NCI-H1694 (cell line): ENCODE results near the gene UGT1A9.
"Not testable (repeated sequence)": the region's sequence is repeated elsewhere in the genome, so short reads cannot be mapped to it uniquely, and the experiment has no call there.

Experiments
- DNase-seq: peaks from one replicate; lab custom pipeline; 2025; lab: John Stamatoyannopoulos, UW

UGT1A9 gene

DNA sequence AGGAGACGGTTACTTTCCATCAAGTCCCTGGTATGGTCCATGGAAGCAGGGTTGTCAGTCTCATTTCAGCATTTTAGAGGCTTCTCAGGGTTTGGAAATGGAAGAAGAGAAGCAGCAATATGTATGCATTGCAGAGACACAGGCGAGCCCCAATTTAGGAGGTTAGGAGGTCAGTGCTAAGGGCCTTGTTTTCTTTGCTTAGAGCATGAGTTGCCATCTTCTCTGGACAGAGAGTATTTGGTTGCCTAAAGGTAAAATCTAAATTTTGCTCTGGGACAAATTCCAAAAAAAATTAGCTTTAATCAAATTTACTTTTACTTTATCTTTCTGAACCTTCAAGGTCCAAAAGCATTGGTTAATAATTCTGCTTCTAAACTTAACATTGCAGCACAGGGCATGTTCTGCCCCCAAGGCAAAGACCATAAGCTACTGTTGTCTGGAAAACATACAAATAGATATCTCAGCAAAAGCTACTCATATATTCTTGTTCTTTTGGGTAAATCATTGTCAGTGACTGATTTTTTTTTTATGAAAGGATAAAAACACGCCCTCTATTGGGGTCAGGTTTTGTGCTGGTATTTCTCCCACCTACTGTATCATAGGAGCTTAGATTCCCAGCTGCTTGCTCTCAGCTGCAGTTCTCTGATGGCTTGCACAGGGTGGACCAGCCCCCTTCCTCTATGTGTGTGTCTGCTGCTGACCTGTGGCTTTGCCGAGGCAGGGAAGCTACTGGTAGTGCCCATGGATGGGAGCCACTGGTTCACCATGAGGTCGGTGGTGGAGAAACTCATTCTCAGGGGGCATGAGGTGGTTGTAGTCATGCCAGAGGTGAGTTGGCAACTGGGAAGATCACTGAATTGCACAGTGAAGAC is at the start of gene UGT1A9:
Gene UGT1A9 (plus strand): TSS at position 609 of the 872 bp plus-strand sequence. CDS start 37 bp downstream, at position 646.
- no peak for DNase-seq

DNA sequence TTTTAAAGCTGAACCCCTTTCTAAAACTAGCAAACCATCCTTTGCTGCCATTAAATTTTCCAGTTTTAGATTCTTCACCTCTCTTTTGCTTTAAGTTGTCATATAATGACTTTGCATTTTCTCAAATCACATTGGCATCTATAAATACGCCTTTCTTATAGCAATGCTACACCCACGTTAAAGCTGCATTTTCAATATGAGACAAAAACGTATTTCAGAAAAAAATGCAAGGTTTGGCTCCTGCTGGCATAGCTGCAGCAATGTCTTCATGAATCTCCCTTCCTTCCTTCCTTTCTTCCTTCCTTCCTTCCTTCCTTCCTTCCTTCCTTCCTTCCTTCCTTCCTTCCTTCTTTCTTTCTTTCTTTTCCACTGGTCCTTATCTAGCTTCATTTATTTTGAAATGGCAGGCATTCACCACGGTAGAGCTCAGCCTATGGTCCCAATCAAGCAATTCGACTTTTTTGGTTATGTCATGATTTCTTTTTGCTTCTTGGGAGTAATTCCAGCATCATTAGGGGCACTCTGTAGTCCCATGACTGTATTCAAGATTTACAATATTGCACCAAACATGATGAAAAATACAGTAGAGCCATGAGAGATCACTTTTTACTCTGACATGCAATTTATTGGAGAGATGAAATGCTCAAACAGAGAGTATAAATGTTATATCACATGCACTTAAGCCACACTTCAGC is 44.2 kb upstream of the UGT1A9 start:
- no peak for DNase-seq

DNA sequence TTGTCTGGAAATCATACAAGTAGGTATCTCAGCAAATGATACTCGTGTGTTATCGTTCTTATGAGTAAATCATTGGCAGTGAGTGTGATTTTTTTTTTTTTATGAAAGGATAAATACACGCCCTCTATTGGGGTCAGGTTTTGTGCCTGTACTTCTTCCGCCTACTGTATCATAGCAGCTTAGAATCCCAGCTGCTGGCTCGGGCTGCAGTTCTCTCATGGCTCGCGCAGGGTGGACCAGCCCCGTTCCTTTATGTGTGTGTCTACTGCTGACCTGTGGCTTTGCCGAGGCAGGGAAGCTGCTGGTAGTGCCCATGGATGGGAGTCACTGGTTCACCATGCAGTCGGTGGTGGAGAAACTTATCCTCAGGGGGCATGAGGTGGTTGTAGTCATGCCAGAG is 35.4 kb upstream of the UGT1A9 start, which contains the start of gene UGT1A10:
Gene UGT1A10 (plus strand): TSS at position 143 of the 400 bp plus-strand sequence. CDS start 75 bp downstream, at position 218.
- not testable (repeated sequence) for DNase-seq

DNA sequence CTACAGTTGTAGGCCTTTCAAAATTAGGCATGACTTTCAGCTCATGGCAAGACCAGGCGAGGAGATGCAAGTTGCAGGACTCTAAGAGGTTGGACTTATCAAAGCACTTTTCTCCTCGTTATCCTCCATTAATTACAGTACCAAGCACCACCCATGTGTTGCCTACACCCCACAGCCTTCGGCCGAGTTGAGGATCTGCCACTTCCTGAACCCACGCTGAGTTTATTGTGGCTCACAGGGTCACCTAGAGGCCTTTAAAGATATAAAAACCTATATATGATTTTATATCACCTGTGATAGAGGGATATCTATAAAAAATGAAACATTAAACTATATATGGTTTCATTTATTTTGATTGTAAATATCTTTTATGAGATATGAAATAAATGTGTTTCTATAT is 32.9 kb upstream of the UGT1A9 start:
- no peak for DNase-seq

DNA sequence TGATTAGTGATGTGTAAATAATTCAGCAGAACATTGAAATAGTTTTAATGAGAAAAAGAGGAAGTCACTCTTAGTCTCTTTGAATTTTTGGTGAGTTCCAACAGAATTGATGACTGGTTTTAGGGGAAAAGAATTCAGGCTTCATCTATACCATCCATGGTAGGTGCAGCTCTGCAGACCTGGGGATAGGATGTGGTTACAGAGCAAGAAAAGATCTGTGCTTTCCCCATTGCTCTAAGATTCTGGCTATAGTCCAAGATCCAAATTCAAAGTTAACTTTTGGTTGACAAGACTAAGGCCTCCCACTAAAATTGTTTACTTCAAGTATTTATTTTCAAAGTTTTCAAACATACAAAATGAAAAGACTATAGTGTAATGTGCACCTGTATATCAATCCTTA is 31.8 kb upstream of the UGT1A9 start:
- DNase-seq = no peak

DNA sequence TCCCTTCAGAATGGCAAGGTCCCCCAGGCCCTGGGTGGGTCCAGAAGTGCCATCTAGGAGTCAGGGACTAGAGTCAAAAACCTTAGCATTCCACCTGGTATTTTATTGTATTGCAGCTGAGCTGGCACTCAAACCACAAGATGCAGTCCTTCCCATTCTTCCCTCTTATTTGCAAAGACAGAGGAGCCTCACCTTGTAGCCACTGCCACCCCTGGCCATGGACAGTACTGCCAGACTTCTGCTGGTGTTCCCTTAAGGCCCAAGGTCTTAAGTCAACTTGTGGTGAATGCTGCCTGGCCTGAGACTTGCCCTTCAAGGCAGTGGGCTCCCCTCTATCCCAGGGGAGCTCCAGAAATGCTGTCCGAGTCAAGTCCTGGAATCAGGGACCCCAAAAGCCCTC is 28.6 kb upstream of the UGT1A9 start:
- DNase-seq = no peak

DNA sequence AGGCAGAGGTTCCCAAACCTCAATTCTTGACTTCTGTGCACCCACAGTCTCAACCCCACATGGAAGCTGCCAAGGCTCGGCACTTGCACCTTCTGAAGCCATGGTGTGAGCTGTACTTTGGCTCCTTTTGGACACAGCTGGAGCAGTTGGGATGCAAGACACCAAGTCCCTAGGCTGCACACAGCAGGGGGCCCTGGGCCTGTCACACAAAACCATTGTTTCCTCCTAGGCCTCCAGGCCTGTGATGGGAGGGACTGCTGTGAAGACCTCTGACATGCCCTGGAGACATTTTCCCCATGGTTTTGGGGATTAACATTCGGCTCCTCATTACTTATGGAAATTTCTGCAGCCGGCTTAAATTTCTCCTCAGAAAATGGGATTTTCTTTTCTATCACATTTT is 25.7 kb upstream of the UGT1A9 start:
- not testable (repeated sequence) for DNase-seq

DNA sequence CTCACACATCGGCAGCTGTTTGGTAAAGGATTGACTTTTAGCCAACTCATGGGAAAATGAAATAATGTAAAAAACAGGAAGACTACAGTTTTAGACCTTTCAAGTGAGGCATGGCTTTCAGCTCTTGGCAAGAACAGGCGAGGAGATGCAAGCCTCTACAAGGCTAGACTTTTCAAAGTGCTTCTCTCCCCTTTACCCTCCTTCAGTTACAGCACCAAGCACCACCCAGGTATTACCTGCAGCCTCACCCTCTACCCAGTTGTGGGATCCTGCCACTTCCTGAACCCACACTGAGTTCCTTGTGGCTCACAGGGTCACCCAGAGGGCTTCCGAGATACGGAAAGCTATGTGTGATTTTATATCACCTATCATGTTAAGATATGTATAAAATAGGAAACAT is 20.7 kb upstream of the UGT1A9 start:
- no peak for DNase-seq

DNA sequence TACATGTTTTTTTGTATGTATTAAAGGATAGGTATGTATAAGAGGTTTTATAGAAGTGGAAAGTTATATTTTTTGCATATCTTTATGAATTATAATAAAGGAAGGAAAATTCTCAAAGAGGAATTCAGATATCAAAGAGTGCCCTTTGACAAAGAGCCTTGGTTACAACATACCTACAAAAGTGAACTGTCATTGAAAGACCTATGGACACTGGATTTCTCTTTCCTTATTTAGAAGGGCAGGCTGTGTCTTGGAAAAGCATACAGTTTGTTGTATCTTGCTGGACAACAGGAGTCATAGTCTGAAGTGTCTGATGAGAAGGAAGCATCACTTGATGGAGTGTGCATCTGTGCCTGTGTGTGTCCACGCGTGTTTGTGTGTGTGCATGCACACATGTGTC is 20.3 kb upstream of the UGT1A9 start:
- DNase-seq = no peak

DNA sequence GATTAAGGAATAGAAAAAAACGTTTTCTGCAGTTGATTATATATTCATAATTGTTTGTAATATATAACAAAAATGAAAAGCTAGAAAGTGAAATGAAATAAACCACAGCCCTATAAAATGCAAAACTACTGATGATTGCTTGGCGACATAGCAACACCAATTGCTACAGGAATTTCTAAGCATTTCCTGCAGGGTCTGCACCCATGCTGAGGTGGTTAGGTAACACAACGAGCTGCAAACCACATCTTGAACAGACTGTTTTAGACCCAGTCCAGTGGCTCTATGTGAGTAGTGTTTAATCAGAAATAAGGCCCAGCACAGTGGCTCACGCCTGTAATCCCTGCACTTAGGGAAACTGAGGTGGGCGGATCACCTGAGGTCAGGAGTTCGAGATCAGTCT is 17.2 kb upstream of the UGT1A9 start:
- DNase-seq = no peak

DNA sequence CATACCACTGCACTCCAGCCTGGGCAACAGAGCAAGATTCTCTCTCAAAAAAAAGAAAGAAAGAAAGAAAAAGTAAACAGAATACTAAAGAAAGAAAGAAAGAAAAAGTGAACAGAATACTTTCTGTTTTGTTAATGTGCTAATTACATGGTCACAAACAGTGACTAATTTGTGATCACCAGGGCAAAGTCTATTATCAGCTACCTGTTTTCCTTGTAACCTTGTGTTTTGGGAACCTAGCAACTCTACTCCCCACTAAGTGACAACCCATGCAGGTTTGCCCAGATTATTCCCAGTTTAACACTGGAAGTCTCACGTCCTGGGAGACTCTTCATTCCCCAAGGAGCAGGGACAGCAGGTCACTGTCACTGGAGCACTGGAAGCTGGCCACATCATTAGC is 16.7 kb upstream of the UGT1A9 start:
- DNase-seq = no peak

DNA sequence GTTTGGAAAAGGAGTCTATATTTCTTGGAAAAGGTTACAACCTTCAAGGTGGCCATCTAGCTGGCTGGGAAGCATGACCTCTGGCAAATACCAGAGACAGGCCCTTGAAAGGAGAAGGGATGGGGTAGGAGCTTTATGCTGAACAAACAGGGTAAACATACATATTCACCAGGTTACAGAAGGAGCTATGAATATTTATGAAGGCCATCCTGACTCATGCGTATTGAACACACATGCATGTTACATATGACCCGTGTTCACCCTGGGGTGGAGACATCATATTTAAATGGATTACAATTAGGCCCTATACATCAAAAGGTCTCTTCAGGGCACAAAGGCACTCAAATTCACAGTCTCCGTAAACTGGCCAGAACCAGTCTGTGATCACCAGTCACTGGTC is 15.8 kb upstream of the UGT1A9 start:
- not testable (repeated sequence) for DNase-seq

DNA sequence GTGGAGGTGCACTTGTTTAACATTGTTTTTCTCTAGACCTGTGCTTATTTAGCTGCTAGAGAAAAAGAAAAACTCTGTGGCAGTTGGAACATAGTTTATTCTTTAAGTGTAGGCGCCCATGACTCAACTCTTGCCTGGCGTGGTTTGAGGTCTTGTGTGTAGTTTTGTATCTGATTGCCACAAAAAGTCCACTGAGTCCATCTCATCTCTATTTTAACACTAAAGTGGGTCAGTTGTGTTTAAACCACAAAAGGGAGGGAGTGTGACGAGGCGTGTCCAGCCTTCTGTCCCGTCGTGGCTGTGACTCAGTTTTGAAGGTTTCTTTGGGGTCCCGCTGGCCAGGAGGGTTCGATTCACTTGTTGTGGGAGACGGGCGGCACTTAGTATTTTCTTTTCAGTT is 15.3 kb upstream of the UGT1A9 start:
- DNase-seq = no peak

DNA sequence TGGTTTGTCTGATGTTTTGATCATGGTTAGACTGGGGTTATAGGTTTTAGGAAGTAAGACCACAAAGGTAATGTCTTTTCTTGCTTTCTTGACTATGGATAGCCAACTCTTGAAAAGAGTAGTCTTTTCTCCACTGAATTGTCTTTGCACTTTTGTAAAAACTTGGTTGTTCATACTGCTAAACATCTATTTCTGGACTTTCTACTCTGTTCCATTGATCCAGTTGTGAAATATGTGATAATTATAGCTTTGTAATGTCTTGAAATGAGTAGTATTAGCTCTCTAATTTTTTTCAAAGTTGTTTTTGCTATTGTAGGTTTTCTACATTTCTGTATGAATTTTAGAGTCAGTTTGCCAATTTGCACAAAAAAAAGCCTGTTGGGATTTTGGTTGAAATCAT is 13.1 kb upstream of the UGT1A9 start:
- no peak for DNase-seq

DNA sequence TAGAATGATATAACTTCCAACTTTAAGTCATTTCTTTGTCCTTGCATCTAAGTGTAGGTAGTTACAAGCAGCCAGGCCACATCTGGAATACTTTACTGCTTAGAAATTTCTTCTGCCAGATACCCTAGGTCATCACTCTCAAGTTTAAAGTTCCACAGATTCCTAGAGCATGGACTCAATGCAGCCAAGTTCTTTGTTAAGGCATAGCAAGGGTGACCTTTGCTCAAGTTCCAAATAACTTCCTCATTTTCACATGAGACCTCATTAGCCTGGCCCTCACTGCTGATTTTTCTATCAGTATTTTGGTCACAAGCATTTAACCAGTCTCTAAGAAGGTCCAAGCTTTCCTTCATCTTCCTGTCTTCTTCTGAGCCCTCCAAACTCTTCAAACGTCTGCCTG is 7.8 kb upstream of the UGT1A9 start:
- DNase-seq = no peak

DNA sequence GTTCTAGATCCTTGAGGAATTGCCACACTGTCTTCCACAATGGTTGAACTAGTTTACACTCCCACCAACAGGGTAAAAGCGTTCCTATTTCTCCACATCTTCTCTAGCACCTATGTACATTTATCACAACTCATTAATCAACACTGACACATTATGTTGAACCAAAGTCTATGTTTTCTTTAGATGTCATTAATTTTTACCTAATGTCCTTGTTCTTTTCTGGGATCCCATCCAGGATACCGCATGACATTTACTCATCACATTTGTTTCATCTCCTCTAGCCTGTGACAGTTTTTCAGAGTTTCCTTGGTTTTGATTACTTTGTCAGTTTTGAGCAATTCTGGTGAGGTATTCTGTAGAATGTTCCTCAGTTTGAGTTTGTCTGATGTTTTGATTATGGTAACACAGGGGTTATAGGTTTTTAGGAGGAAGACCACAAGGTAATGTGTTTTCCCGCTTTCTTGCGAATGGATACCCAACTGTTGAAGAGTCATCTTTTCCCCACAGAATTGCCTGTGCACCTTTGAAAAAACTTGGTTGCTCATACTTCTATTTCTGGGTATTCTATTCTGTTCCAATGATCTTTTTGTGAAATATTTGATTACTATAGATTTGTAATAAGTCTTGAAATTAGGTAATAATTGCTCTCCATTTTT is 3.0 kb upstream of the UGT1A9 start:
- no peak for DNase-seq

DNA sequence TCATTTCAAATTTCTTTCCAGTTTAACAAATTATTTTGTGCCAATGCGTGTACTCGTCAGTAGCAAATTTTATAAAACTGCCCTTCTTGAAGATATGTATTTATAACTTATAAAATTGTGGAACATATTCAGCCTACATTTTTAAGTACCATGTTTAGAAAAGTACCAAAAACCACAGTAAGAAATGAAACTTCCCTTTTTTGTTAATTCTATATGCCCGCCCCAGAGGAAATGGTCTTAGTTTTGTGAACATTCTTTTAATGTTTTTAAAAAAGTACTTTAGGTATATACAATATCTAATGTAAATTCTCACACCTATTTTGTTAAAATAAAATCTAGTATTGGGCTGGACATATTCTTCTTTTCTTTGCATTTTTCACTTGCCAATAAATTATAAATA is 1.2 kb downstream of the UGT1A9 start:
- no peak for DNase-seq

DNA sequence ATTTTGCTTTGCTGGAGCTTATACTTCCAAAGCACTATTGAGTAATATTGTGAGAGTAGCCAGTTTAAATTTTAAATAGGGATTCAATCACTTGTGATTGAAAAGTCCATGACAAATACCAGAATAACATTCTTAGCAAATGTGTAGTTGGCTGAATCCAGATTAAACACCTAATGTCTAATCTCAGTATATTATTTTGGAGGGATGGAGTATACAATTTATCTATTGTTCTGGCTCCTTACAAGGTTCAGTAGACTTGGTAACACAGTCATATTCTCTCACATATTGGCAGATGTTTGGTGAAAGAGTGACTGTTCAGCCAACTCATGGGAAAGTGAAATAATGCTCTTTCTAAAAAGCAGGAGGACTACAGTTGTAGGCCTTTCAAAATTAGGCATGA is 2.2 kb downstream of the UGT1A9 start:
- DNase-seq = no peak

DNA sequence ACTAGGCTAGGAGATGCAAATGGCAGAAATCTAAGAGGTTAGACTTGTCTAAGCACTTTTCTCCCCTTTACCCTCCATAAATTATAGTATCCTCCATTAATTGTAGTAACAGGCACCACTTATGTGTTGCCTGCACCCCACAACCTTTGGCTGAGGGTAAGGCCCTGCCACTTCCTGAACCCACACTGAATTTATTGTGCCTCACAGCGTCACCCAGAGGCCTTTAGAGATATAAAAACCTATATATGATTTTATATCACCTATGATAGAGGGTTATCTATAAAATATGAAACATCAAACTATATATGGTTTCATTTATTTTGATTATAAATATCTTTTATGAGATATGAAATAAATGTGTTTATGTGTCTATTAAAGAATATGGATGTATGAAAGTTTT is 2.6 kb downstream of the UGT1A9 start:
- no peak for DNase-seq

DNA sequence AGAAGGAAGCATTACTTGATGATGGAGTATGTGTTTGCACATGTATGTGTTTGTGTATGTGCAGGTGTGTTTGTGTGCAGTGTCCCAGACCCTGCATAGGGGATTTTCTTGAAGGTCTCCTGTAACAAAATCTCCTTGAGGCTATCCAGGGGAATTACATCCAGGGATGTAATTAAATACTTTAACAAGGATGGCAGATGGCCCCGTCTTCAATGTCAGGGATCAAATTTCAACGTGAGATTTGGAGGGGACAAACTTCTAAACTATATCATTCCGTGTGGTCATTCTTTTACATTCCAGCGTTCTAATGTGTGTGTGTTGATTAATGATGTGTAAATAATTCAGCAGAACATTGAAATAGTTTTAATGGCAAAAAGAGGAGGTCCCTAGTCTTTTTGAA is 3.3 kb downstream of the UGT1A9 start:
- no peak for DNase-seq

DNA sequence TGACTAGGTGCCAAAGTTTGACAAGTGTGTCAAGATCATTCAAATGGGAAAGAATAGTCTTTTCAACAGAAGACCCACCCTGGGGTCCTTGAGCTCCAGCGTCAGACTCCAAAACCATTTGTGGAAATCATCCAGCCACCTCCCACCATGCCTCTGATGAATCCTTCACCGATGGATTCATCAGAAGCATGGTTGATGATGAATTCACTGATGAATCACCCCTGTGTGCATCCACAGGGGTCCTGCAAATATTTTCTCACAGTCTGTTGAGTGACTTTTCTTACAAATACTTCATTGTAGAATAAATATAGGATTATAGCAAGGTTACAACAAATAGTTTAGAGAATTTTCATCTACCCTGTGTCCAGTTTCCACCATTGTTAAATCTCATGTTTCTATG is 4.3 kb downstream of the UGT1A9 start:
- no peak for DNase-seq

DNA sequence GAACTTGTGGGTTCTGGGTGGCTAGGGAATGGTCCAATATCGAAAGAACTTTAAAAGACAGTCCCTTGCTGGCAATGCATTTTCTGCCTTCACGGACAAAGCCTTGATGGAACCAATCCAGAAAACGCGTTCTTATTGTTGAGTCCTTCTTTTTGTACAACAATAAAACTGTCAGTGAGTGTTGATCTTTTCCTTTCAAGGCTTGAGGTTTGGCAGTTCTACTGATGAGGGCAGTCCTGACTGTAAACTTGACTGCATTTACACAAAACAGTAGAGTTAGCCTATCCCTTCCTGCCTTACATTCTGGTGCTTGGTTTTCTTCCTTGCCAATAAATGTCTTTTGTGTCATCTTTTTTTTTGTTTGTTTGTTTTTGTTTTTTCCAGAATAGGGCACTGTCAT is 7.5 kb downstream of the UGT1A9 start:
- no peak for DNase-seq
